ENCODE measurements around the gene ZNF280B. TPM values are rescaled to one million over a fixed set of nuclear protein-coding genes. Genes with fewer than 3 reads are reported as not detected.
"Not testable (repeated sequence)": the region's sequence is repeated elsewhere in the genome, so short reads cannot be mapped to it uniquely, and the experiment has no call there.

The ZNF280B gene
- total RNA-seq, 3 donors from 2014 or later, result 2.4 to 3.7 (median 2.6) TPM

DNA sequence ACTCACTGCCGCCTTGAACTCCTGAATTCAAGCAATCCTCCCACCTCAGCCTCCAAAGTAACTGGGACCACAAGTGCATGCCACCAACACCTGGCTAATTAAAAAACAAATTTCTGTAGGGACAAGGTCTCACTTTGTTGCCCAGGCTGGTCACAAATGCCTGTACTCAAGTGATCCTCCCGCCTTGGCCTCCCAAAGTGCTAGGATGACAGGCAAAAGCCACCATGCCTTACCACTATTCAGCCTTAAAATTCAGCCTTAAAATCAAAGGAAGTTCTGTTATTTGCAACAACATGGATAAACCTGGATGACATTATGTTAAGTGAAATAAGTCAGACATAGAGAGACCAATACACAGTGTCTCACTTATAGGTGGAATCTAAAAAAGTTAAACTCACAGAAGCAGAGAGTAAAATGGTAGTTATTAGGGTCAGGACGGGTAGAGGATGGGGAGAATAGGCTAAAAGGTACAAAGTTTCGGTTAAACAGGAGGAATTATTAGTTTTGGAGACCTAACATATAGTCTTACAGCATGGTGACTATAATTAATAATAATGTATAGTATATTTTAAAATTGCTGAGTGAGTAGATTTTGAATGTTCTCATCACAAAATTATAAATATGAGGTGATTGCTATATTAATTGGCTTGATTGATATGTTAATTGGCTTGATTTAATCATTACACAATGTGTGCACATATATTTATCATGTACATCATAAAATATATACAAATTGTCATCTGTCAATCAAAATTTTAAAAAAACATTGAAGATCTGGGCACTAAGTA lies 17.8 kb upstream of the ZNF280B start:
- Mint-ChIP-seq H3K4me1 (ENCODE audit: low read depth) (no peaks in the 10 kb centered on the region), H3K9me3 (no peaks in the 10 kb centered on the region), H3K27me3 (ENCODE audit: low read depth) (peaks cover 16% of the 10 kb centered on the region), H3K4me3 (no peak overlapping the region), H3K36me3 (ENCODE audit: insufficient read depth) (no peaks in the 10 kb centered on the region)
- DNase-seq (no peak), ATAC-seq (no peak)

DNA sequence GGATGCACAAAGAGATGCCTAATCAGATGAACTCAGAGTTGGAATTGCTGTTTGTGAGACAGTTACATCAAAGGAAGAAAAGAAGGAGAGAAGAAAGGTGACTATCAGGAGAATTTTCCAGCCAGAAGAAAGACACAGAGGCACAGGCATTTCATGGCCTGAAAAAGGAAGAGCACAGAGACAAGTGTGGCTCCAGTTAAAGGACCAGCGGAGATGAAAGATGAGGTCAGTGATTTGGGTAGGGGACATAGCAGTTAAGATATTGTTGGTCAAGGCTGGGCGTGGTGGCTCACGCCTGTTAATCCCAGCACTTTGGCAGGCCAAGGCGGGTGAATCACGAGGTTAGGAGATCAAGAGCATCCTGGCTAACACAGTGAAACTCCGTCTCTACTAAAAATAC lies 15.0 kb upstream of the ZNF280B start:
- no peak for ATAC-seq
- H3K4me3 Mint-ChIP-seq, result no peak overlapping the region
- H3K9me3 Mint-ChIP-seq, result no peaks in the 10 kb centered on the region
- no peak for DNase-seq
- H3K4me1 Mint-ChIP-seq (ENCODE audit: low read depth), result no peaks in the 10 kb centered on the region
- peaks cover 19% of the 10 kb centered on the region for H3K27me3 Mint-ChIP-seq (ENCODE audit: low read depth)
- no peaks in the 10 kb centered on the region for H3K36me3 Mint-ChIP-seq (ENCODE audit: insufficient read depth)

DNA sequence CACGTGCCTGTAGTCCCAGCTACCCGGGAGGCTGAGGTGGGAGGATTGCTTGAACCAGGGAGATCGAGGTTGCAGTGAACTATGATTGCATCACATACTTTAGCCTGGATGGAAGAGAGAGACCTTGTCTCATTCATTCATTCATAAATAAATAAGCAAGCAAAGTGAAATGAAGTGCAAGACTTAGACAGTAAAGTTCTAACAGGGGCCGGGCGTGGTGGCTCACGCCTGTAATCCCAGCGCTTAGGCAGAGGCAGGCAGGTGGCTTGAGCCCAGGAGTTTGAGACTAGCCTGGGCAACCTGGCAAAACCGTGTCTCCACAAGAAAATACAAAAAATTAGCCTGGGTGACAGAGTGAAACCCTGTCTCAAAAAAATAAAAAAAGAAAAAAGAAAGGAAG lies 13.1 kb upstream of the ZNF280B start:
- Mint-ChIP-seq H3K27me3 (ENCODE audit: low read depth) (peaks cover 16% of the 10 kb centered on the region), H3K36me3 (ENCODE audit: insufficient read depth) (no peaks in the 10 kb centered on the region), H3K4me1 (ENCODE audit: low read depth) (no peaks in the 10 kb centered on the region), H3K9me3 (no peaks in the 10 kb centered on the region), H3K4me3 (no peak overlapping the region)
- no peak for ATAC-seq
- no peak for DNase-seq

DNA sequence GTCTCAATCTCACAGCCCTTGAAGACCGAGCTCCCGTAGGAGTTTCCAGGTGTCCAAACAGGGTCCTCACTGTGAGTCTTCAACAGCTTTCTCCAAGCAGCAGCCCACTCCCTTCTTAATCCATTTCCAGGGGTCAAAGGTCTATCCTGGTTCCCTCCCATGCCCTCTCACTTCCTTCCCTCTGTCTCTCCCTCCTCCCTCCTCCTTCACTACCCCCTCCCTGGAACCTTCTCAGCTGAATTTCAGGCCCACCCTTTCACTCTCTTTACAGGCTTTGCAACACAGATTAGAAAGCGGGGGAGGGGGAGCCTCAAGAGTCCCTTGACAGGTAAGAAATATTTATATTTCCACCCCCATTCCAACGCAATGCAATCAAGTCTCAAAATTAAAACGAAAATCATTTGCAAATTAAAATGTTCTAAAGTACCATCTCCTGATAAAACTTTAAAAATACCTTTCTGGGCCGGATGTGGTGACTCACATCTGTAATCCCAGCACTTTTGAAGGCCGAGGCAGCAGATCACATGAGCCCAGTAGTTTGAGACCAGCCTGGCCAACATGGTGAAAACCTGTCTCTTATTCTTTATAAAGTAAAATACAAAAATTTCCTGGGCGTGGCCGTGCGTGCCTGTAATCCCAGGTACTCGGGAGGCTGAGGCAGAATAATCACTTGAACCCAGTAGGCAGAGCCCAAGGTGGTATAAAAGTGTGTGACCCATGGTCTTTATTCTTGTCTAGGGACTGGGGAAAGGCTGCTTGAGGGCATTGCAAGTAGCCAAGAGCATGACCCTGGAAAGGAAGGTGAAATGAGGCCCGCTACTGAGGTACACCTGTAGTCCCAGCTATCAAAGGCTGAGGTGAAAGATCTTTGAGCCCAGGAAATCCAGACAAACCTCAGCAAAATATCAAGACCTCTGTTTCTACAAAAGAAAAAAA lies 12.4 kb upstream of the ZNF280B start:
- H3K4me1 Mint-ChIP-seq (ENCODE audit: low read depth), result no peaks in the 10 kb centered on the region
- no peaks in the 10 kb centered on the region for H3K36me3 Mint-ChIP-seq (ENCODE audit: insufficient read depth)
- DNase-seq, result no peak
- ATAC-seq, result no peak
- H3K9me3 Mint-ChIP-seq, result no peaks in the 10 kb centered on the region
- peaks cover 16% of the 10 kb centered on the region for H3K27me3 Mint-ChIP-seq (ENCODE audit: low read depth)
- H3K4me3 Mint-ChIP-seq, result no peak overlapping the region

DNA sequence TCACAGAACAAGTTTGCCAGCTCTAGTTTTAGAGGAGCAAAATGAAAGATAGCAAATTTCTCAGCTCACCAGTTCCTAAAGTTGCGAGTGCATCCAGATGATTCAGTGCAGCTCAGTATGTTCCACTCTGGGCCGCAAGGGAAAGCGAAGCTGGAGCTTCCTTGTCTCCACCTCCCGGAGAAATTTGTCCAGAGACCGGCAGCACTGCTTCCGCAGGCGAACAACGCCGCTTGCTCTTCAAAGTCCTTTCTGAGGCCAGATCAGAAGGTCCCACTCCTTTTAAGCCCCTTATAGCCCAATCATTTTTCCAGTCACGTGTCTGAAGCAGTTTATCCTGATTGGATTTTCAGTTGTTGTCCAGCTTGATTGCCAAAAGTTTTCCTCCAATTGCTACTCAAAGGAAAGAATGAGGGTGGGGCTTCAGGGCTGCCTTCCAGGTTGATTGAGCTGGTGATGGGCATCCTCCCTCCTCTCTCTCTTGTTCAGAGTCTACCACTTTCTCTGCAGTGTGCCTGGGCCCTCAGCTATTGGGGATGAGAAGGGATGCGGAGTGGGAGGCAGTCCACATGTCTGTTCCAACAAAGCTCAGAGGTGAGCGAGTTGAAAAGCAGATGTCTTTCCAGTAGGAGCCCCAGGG lies 11.6 kb upstream of the ZNF280B start, which contains the start of gene ZNF280A:
TSS of gene ZNF280A (minus strand) at position 251 of the 637 bp plus-strand sequence. CDS start 4,640 bp downstream, outside the sequence.
- Mint-ChIP-seq H3K36me3 (ENCODE audit: insufficient read depth) (no peaks in the 10 kb centered on the region), H3K27me3 (ENCODE audit: low read depth) (peaks cover 21% of the 10 kb centered on the region), H3K4me1 (ENCODE audit: low read depth) (no peaks in the 10 kb centered on the region), H3K9me3 (no peaks in the 10 kb centered on the region), H3K4me3 (no peak within 1 kb of the TSS)
- ATAC-seq (no peak), DNase-seq (no peak)

DNA sequence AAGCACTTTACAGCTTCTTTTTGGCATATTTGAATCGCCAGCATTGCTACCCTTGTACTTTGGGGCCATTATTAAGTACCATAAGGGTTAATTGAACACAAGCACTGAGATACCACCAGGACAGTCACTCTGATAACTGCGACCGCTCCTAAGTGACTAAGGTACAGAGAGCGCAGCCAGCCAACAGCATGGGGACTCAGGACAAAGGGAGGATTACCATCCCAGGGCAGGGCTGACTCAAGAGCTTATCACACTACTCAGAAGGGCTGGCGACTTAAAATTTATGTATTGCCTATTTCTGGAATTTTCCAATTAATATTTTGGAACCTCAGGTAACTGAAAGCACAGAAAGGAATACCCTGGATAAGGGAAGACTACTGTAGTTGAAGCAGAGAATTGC lies 11.0 kb upstream of the ZNF280B start:
- ATAC-seq (no peak), DNase-seq (no peak)
- Mint-ChIP-seq H3K4me3 (no peak overlapping the region), H3K36me3 (ENCODE audit: insufficient read depth) (no peaks in the 10 kb centered on the region), H3K27me3 (ENCODE audit: low read depth) (peaks cover 26% of the 10 kb centered on the region), H3K4me1 (ENCODE audit: low read depth) (no peaks in the 10 kb centered on the region), H3K9me3 (no peaks in the 10 kb centered on the region)

DNA sequence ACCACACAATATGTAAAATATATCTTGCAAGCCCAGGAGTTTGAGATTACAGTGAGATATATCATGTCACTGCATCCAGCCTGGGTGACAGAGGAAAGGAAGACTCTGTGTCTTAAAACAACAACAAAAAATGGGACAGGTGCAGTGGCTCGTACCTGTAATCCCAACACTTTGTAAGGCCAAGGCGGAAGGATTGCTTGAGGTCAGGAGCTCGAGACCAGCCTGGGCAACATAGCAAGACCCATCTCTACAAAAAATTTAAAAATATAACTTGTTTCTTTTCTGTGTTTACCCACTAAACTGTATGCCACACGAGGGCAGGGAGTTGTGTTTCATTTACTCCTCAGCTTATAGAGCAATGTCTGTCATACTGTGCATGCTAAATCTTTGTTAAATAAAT lies 8.4 kb upstream of the ZNF280B start:
- Mint-ChIP-seq H3K4me1 (ENCODE audit: low read depth) (no peaks in the 10 kb centered on the region), H3K4me3 (no peak overlapping the region), H3K36me3 (ENCODE audit: insufficient read depth) (no peaks in the 10 kb centered on the region), H3K27me3 (ENCODE audit: low read depth) (peaks cover 28% of the 10 kb centered on the region), H3K9me3 (no peaks in the 10 kb centered on the region)
- DNase-seq (no peak), ATAC-seq (no peak)

DNA sequence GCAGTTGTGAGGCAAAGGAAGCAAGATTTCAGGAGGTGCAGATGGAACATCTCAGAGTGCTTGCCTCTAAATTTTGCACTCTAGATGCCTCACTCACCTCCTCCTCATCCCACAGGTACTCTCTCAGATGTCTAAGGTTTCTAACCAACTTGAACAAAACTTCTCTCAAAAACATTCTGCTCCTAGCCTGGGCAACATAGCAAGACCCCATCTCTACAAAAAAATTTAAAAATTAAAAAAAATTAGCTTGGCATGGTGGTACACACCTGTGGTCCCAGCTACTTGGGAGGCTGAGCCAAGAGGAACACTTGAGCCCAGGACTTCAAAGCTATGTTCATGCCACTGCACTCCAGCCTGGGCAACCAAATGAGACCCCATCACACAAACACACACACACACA lies 7.3 kb upstream of the ZNF280B start:
- no peaks in the 10 kb centered on the region for H3K36me3 Mint-ChIP-seq (ENCODE audit: insufficient read depth)
- H3K4me1 Mint-ChIP-seq (ENCODE audit: low read depth), result no peaks in the 10 kb centered on the region
- H3K9me3 Mint-ChIP-seq, result no peaks in the 10 kb centered on the region
- ATAC-seq (no peak), DNase-seq (no peak)
- H3K27me3 Mint-ChIP-seq (ENCODE audit: low read depth), result peaks cover 28% of the 10 kb centered on the region
- H3K4me3 Mint-ChIP-seq, result no peak overlapping the region

DNA sequence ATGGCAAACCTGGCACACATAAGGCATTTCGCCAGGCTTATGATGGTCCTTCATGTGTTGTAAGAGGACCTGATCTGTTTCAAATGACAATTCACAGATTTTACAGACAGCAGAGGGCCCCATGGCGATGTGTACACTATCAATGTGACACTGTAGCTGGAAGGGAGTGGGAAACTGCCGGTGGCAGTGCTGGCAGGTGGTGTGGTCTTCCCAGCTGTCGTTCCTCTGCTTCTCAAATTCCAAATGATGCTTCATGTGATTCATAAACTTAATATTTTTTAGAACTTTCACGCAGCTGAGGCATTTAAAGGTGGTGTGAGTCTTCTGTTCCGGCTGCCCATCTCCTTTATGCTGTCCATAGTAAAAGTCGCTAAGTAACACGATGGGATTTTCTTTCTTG lies 5.9 kb upstream of the ZNF280B start:
- not testable (repeated sequence) for H3K4me3 Mint-ChIP-seq; H3K4me1 Mint-ChIP-seq (ENCODE audit: low read depth); DNase-seq; H3K36me3 Mint-ChIP-seq (ENCODE audit: insufficient read depth); ATAC-seq; H3K9me3 Mint-ChIP-seq
- H3K27me3 Mint-ChIP-seq (ENCODE audit: low read depth), result peaks cover 21% of the 10 kb centered on the region

DNA sequence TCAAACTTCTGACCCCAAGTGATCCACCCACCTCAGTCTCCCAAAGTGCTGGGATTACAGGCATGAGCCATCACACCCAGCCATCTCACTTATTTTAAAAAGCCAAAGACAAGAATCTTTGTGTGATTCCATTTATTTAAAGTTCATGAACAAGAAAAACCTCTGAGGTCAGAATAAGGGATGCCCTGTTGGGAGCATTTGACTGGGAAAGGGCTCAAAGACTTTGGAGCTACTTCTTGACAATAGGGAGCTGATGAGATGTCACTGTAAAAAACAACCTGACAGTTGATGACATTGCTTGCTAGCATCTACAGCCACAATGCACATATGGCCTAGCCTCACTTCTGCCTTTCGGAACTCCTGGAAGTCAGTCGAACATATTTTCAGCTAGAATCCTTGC lies 5.1 kb upstream of the ZNF280B start:
- DNase-seq (no peak), ATAC-seq (no peak)
- no peaks in the 10 kb centered on the region for H3K9me3 Mint-ChIP-seq
- H3K4me3 Mint-ChIP-seq, result no peak overlapping the region
- H3K4me1 Mint-ChIP-seq (ENCODE audit: low read depth), result no peaks in the 10 kb centered on the region
- H3K27me3 Mint-ChIP-seq (ENCODE audit: low read depth), result peaks cover 20% of the 10 kb centered on the region
- no peaks in the 10 kb centered on the region for H3K36me3 Mint-ChIP-seq (ENCODE audit: insufficient read depth)

DNA sequence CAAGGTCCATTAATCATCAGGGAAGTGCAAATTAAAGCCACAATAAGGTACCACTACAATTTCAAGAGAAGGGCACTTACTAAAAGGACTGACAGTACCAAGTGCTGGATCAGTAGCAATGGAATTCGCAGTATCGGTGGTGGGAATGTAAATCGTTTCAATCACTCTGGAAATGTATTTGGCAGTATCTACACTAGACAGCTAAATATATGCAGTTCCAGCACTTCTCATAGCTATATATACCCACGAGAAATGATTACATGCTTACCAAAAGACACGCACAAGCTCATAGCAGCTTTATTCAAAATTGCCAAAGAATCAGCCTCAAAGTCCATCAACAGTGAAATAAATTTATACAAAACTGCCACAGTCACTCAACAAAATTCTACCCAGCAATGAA lies 4.4 kb upstream of the ZNF280B start:
- ATAC-seq, result no peak

DNA sequence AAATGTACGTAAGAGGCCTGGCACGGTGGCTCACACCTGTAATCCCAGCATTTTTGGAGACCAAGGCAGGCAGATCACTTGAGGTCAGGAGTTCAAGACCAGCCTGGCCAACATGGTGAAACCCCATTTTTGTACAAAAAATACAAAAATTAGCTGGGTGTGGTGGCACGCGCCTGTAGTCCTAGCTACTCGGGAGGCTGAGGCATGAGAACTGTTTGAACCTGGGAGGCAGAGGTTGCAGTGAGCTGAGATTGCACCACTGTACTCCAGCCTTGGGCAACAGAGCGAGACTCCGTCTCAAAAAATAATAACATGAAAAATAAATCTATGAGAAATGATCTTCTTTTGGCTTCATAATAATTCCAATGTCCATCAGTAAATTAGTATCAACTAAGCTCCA lies 2.3 kb upstream of the ZNF280B start:
- not testable (repeated sequence) for H3K4me1 Mint-ChIP-seq (ENCODE audit: low read depth); ATAC-seq; H3K9me3 Mint-ChIP-seq; H3K36me3 Mint-ChIP-seq (ENCODE audit: insufficient read depth); DNase-seq; H3K4me3 Mint-ChIP-seq
- peaks cover 17% of the 10 kb centered on the region for H3K27me3 Mint-ChIP-seq (ENCODE audit: low read depth)

More for the DNA sequence above, 4.4 kb upstream of the ZNF280B start:
- no peaks in the 10 kb centered on the region for H3K36me3 Mint-ChIP-seq (ENCODE audit: insufficient read depth)
- DNase-seq, result no peak
- H3K4me1 Mint-ChIP-seq (ENCODE audit: low read depth), result peaks cover 1% of the 10 kb centered on the region
- H3K27me3 Mint-ChIP-seq (ENCODE audit: low read depth), result peaks cover 20% of the 10 kb centered on the region
- no peak overlapping the region for H3K4me3 Mint-ChIP-seq
- H3K9me3 Mint-ChIP-seq, result no peaks in the 10 kb centered on the region

DNA sequence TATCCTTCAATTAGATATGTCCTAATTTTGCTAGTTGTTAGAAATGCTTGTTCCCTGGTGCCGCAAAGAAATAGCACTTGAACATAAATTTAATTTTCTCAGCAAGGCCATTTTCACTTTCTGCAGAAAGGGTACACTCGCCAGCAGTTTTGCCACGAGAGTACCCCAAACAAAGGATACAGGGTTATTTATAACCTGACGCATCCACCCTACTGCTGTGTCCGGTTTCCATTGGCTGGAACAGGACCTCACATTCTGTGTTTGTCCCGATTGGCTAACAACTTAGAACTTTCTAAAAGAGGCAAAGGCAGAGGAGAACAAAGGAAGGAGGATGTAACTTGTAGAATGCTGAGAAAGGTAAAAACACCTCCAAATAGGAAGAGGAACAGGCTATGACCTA lies 1.4 kb upstream of the ZNF280B start:
- not testable (repeated sequence) for DNase-seq; H3K4me3 Mint-ChIP-seq; H3K36me3 Mint-ChIP-seq (ENCODE audit: insufficient read depth); ATAC-seq; H3K4me1 Mint-ChIP-seq (ENCODE audit: low read depth); H3K9me3 Mint-ChIP-seq; H3K27me3 Mint-ChIP-seq (ENCODE audit: low read depth)

DNA sequence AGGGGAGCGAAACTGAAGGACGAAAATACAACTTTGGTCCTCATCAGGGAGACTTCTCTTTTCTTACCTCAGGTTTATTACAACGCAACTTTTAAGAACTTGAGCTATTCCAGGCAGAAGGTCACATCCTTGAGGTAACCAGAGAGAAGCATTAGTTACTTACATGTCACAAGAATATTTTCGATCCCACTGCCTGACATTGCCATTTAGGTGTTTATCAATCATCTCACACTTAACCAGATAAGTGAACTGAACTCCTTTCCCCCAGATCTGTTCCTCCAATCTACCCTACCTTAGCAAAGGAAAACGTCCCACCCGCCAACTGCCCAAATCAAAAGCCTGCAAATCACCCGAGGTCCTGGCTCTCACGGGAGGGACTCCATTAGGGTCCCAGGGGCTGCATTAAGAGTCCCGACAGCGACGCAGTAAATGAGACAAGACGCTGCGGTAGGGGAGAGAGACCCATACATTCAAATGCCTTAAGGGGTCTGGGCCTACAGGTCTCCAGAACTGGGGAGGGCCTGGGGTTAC lies 734 bp downstream of the ZNF280B start:
- no peaks in the 10 kb centered on the region for H3K9me3 Mint-ChIP-seq
- peaks cover 8% of the 10 kb centered on the region for H3K4me1 Mint-ChIP-seq (ENCODE audit: low read depth)
- DNase-seq, result no peak
- H3K36me3 Mint-ChIP-seq (ENCODE audit: insufficient read depth), result peaks cover 18% of the 10 kb centered on the region
- ATAC-seq, result peak; percentile 4 to 10
- H3K4me3 Mint-ChIP-seq, result peak overlapping the region; percentile 81
- H3K27me3 Mint-ChIP-seq (ENCODE audit: low read depth), result peaks cover 5% of the 10 kb centered on the region

Data from activated T-cell treated with anti-CD3 and anti-CD28 coated beads, Interleukin-2, amount 50 U/mL, for 4 hours (primary cell).